ENCODE measurements around the gene PCGF1. TPM values are rescaled to one million over a fixed set of nuclear protein-coding genes. Genes with fewer than 3 reads are reported as not detected.
A peak's percentile ranks its signal among the peaks of the same experiment; 100 is the strongest.

Gene PCGF1
- total and polyA plus RNA-seq, 2 of the 8 experiments (the other 6 are each of a cell fraction or from before 2014, with no cell fraction given), result 10.0 to 23.7 TPM

- Histone ChIP-seq H2BK120ac (replicated peaks; ENCODE audit: low read depth, low read length) (no peak overlapping the region), H3K9ac (replicated peaks in 1 of 4; ENCODE audit: extremely low read depth in 1 of 4, low read depth in 3 of 4, low read length in 3 of 4) (no peak overlapping the region), H3K27ac (ENCODE audit: low read depth, low read length) (no peak overlapping the region)
- TF ChIP-seq ATF2 (IDR thresholded peaks at IDR 0.05; ENCODE audit: low read length) (no peak), CTBP2 (IDR thresholded peaks at IDR 0.05; ENCODE audit: borderline replicate concordance, insufficient read depth, insufficient read length, low read length) (no peak), CTCF (IDR thresholded peaks at IDR 0.05; ENCODE audit: control extremely low read depth in 1 of 3, insufficient read depth in 1 of 3, low read depth in 1 of 3, low read length in 3 of 3) (no peak), CEBPB (IDR thresholded peaks at IDR 0.05; ENCODE audit: low read depth, low read length) (no peak), JUND (IDR thresholded peaks at IDR 0.05; ENCODE audit: low read length) (no peak)
Measured at GRCh38 chr2:74551942-74552913, 44.7 kb upstream of the PCGF1 start.

More at GRCh38 chr2:74551942-74552913, 44.7 kb upstream of the PCGF1 start:
- peak overlapping the region; percentile 93 to 94 for H3K4me2 ChIP-seq (ENCODE audit: insufficient read depth in 1 of 2, low read depth in 2 of 2, low read length in 2 of 2)
- peaks cover 27% of the 10 kb centered on the region for H3K23me2 ChIP-seq (ENCODE audit: low read depth, low read length)
- CTCF ChIA-PET (ENCODE audit: partially characterized antibody), result interaction anchor here (1.5 to 2.8 kb wide), 3 partner anchors 20 to 78 kb away, joined by 4 to 12 read pairs (median 5); no protein-coding TSS in a partner anchor
- H2BK5ac ChIP-seq (ENCODE audit: low read depth, low read length), result no peak overlapping the region
- DNase-seq (ENCODE audit: low read depth in 1 of 2, low spot score in 2 of 2) (no peak), FAIRE-seq (no peak)
- no peak overlapping the region for H3K4ac ChIP-seq (replicated peaks; ENCODE audit: insufficient read length, low read depth, low read length)
- no peaks in the 10 kb centered on the region for H3K9me3 ChIP-seq (ENCODE audit: insufficient read depth in 2 of 2, low read depth in 1 of 2, low read length in 1 of 2)
- H3K36me3 ChIP-seq (ENCODE audit: control insufficient read depth in 2 of 4, insufficient read depth in 4 of 4, low read length in 3 of 4), result peaks cover 0 to 3% (median 0%) of the 10 kb centered on the region in 4 experiments; a peak in 1 of 8 replicates
- H3K14ac ChIP-seq (ENCODE audit: insufficient read length), result no peak overlapping the region
- peaks cover 4 to 67% (median 44%) of the 10 kb centered on the region in 4 experiments for H3K27me3 ChIP-seq (replicated peaks in 1 of 4; ENCODE audit: control insufficient read depth in 3 of 4, extremely low read depth in 1 of 4, insufficient read depth in 3 of 4, low read length in 3 of 4)
- no peak overlapping the region for H4K91ac ChIP-seq (replicated peaks; ENCODE audit: insufficient read length, low read length)
- no peak overlapping the region for H2BK12ac ChIP-seq (ENCODE audit: low read depth, low read length)
- no peak overlapping the region for H4K8ac ChIP-seq (ENCODE audit: extremely low read depth, insufficient read depth, low read length)
- no peak overlapping the region for H4K5ac ChIP-seq (ENCODE audit: insufficient read length, low read depth, low read length)
- no peak overlapping the region for H2AFZ ChIP-seq (ENCODE audit: low read length)
- H3K56ac ChIP-seq (replicated peaks; ENCODE audit: insufficient read length, low read depth, low read length), result no peak overlapping the region
- H3K4me1 ChIP-seq (replicated peaks in 1 of 4; ENCODE audit: control insufficient read depth in 3 of 4, insufficient read depth in 4 of 4, low read length in 3 of 4), result peaks cover 5 to 18% (median 10%) of the 10 kb centered on the region in 4 experiments
- H2BK15ac ChIP-seq (ENCODE audit: low read length), result no peak overlapping the region
- H3K4me3 ChIP-seq (ENCODE audit: extremely low read depth in 1 of 4, insufficient read depth in 2 of 4, low read depth in 3 of 4, low read length in 4 of 4), result peak overlapping the region in 2 of 4 experiments; percentile 86 to 94; a peak in 4 of 8 replicates
- H3K18ac ChIP-seq (ENCODE audit: extremely low read depth, low read length), result no peak overlapping the region
- peaks cover 2 to 4% of the 10 kb centered on the region in 2 experiments for H4K20me1 ChIP-seq (replicated peaks in 1 of 2; ENCODE audit: control insufficient read depth in 1 of 2, insufficient read depth in 2 of 2, low read length in 2 of 2)
- H2BK20ac ChIP-seq (ENCODE audit: low read length), result 0 out of 2 replicates have a peak overlapping the region, but pooled peaks have one; percentile 9
- POLR2A ChIA-PET (ENCODE audit: partially characterized antibody), result interaction anchor here (0.7 to 1.5 kb wide), 6 partner anchors 23 to 283 kb away, joined by 3 to 6 read pairs (median 3); partner anchors contain the start of genes AUP1 and HTRA2
- no peak overlapping the region for H3K23ac ChIP-seq (ENCODE audit: insufficient read length)
- H3K79me1 ChIP-seq (ENCODE audit: low read depth, low read length), result no peaks in the 10 kb centered on the region; the same call in 1 of the 2 replicates
- H3K79me2 ChIP-seq (ENCODE audit: control insufficient read depth in 1 of 2, insufficient read depth in 2 of 2, low read length in 2 of 2), result no peaks in the 10 kb centered on the region
- no peak overlapping the region; the same call in 1 of the 2 replicates for H2AK5ac ChIP-seq (ENCODE audit: low read depth, low read length)
- WGBS, 2 experiments (ENCODE audit: extremely low coverage in 1 of 2, insufficient coverage in 1 of 2, insufficient read length in 1 of 2, insufficient replicate concordance in 2 of 2, low coverage in 1 of 2, low lambda C conversion rate in 2 of 2, missing lambda C conversion rate in 1 of 2), result 81% methylated on average over 21 of the region's 21 CpGs; no CpG with 5 or more reads in 1 of the 2 experiments
